DMS153 treated with DMSO at 0.1 percent for 48 hours (cell line): Measurements from ENCODE around the gene CD1C.
"Not testable (repeated sequence)": the region's sequence is repeated elsewhere in the genome, so short reads cannot be mapped to it uniquely, and the experiment has no call there.

ENCODE experiments used
- DNase-seq: peaks from one replicate; lab custom pipeline; 2025; ENCODE audit not compliant: unreplicated experiment; lab: John Stamatoyannopoulos, UW

Gene CD1C

GRCh38 chr1:158327481-158327880, 37.8 kb downstream of the CD1C start:
- DNase-seq, result no peak

DNA sequence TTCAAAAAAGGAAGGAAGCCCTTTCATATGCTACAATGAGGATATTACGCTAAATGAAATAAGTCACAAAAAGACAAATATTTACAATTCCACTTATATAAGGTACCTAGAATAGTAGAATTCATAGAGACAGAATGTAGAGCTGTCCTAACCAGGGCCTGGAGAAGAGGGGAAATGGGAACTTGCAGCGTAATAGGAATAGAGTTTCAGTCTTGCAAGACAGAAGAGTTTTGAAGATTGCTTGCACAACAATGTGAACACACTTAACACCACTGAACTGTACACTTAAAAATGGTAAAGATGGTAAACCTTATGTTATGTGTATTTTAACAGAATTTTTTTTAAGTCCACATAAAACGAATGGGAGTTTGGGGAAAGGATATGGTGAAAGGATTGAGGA, 38.7 kb downstream of the CD1C start:
- DNase-seq, result no peak

DNA sequence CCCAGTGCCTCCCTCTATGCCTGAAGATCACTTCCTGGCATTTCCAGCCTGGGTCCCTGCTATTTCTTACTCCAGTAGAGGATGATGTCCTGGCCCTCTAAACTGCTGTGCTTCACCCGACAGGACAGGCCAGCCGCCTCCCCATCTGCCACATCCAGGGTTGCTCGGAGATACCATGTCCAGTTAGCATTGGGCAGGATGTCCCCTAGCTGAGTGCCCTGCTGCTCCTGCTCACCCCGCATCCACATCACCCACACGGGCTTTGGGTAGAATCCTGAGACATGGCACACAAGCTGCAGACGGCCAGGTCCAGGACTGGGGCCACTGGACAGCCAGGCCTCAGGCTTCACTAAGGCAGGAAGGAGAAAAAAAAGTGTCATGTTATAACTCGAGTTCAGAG, 39.6 kb downstream of the CD1C start:
- DNase-seq, result no peak

DNA sequence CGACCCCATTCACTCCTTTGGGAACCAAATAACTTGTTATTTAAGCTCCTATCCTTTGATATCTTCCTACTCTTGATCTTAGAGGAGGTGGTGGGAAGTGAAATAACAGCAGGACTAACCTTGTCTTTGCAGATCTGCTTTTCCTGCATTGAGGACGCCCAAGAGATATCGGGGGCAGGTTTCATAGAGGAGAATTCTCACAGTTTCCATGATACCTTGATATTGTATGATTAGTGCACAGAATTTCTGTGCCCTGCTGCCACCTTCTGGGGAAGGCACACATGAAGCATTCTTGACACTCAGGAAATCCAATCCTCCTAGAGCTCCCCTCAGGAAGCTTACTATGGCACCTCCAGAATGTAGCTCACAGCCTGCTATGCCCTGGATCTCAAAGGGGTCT, 40.0 kb downstream of the CD1C start:
- DNase-seq, result no peak

GRCh38 chr1:158330391-158331105, 40.8 kb downstream of the CD1C start:
- no peak for DNase-seq

- no peak for DNase-seq
Observed at GRCh38 chr1:158331106-158331425, 41.3 kb downstream of the CD1C start.

GRCh38 chr1:158331481-158332150, 41.9 kb downstream of the CD1C start, which contains the start of gene CD1B:
CD1B (minus strand) TSS chr1:158331531; CDS start chr1:158331423, 108 bp downstream.
- DNase-seq, result no peak

- DNase-seq, result no peak
Observed at GRCh38 chr1:158333405-158334155, 43.9 kb downstream of the CD1C start.

DNA sequence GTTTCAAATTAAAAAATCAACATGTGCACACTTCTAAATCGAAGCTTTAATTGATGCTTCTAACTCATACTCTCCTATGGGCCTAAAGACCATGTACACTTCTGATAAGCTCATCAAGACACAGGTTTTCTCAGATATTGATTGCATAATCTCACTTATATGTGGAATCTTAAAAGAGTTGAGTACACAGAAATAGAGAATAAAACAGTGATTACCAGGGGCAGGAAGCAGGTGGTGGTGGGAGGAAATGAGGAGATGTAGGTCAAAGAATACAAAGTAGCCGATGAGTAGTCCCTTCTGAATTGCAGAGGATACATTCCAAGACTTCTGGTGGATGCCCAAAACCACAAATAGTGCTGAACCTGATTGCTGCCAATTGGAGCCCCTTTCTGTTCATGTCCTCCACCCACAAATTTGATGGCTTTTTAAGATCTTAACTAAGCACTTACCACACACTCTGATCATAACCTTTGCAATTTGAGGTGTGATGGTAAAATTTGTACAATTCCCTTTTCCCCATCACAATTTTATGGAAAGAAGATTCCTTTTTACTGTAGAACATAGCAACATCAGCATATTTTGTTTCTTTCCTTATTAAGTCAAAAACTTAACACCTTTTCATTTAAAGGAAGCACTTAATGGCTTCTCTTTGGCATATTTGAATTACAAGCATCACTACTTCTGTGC, 44.9 kb downstream of the CD1C start:
- no peak for DNase-seq

- DNase-seq, result no peak
Observed at GRCh38 chr1:158335213-158335532, 45.5 kb downstream of the CD1C start.

DNA sequence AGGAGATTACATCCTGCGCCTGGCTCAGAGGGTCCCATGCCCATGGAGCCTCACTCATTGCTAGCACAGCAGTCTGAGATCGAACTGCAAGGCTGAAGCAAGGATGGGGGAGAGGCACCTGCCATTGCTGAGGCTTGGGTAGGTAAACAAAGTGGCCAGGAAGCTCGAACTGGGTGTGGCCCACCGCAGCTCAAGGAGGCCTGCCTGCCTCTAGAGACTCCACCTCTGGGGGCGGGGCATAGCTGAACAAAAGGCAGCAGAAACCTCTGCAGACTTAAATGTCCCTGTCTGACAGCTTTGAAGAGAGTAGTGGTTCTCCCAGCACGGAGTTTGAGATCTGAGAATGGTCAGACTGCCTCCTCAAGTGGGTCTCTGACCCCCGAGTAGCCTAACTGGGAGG, 46.7 kb downstream of the CD1C start:
- not testable (repeated sequence) for DNase-seq
